HG02763 (cell line): Measurements from ENCODE around the gene RPS28.

Experiments used
- ATAC-seq: cut with Tn5 transposase; IDR thresholded peaks from one replicate; pipeline ENCODE4 v1.9.1; 2021; ENCODE audit warnings: mild to moderate bottlenecking, moderate library complexity; ENCODE audit not compliant: unreplicated experiment

RPS28 gene

DNA sequence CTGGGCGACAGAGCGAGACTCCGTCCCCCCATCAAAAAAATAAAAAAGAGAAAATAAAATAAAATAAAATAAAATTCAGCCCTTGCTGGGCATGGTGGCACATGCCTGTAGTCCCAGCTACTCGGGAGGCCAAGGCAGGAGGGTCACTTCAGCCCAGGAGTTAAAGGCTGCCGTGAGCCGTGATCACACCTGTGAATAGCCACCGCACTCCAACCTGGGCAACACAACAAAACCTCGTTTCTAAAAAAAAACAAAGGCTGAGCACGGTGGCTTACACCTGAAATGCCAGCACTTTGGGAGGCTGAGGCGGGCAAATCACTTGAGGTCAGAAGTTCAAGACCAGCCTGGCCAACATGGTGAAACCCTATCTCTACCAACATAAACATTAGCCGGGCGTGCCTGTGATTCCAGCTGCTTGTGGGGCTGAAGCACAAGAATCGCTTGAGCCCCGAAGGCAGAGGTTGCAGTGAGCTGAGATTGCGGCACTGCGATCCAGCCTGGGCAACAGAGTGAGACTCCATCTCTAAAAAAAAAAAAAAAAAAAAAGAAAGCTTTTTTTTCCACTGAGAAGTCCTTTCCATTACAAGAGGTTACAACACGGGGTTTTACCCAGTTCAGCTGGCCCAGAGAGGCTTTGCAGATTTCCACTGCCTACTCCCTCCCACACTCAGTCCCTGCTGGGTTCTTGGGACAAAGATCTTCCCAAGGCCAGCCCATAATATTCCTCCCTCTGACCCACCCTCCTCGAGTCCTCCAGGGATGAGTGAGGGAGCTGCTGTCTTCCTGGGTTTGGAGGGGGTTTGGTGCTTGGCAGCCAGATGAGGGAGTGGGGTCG is 49.1 kb downstream of the RPS28 start:
- ATAC-seq = no peak

DNA sequence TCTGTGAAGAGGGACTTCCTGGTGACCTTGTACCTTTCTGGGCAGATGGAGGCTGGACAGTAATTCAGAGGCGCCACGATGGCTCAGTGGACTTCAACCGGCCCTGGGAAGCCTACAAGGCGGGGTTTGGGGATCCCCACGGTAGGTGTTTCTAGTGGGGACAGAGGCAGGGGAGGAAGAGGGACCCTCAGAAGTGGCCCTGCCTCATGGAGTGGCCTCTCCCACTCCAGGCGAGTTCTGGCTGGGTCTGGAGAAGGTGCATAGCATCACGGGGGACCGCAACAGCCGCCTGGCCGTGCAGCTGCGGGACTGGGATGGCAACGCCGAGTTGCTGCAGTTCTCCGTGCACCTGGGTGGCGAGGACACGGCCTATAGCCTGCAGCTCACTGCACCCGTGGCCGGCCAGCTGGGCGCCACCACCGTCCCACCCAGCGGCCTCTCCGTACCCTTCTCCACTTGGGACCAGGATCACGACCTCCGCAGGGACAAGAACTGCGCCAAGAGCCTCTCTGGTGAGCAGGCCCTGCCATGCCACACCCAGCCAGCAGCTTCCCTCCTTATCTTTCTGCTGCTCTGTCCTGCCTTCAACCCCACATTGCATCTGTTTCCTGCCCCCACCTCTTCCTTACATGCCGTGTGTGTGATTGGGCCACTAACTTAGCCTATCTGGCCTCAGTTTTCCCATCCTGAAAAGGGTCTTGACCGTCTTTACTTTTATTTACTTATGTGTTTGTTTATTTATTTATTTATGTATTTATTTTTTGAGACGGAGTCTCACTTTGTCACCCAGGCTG is 49.9 kb downstream of the RPS28 start:
- ATAC-seq = no peak
